Kidney glomerular epithelial cell (primary cell): ENCODE results near the gene FCHO1.

ENCODE experiments used
- DNase-seq: peaks from one replicate; lab custom pipeline; 2025; lab: John Stamatoyannopoulos, UW

Gene FCHO1

DNA sequence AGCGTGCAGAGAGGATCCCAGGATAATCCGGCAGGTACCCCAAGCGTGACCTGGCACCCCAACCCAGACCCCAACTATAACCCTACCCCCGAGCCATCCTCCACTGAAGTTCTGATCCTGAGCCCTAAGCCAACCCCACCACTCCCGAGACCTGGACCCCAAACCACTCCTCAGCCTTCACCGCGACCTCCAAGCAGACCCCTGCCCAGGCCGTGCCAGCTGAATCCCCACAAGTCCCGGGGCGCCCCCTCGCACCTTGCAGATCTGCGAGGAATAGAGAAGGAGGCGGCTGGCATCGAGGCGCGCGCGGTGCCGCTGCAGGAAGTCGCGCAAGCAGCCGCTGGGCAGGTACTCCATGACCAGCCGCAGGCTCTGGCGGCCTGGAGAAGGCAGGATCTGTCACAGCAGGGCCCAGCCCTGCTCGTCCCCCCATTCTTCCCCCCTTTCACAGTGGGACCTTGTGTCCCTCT, 80.2 kb downstream of the FCHO1 start:
- no peak for DNase-seq

DNA sequence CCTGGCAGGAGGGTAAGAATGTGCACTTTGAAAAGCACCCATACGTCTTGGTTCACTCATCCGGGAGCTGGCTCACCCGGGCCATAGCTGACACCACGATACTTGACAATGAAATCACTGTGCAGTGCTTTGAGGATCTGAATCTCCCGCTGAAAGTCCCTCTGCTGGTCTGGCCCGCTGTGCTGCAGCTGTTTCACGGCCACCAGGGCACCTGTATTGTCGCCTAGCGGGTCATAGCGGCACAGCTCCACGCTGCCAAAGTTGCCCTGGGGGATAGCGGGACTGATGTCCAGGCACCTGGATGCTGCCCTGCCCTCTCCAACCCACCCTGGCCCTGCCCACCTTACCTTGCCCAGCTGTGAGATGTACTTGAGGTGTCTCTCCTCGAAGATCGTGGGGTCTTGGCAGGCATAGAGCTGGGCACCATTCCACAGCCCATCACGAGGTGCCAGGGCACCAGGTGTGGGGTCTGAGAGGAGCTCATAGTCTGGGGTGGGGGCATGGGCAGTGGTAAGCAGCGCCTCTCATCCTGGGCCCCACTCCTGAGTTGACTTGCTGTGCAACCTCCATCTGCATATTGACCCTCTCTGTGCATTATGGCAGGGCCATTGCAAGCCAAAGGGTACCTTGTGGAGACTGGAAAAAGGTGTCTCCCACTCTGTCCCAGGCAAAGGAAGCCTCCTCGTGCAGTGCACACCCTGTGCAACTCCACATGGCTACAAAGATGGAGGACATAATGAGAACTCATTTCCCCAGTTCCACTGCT, 81.3 kb downstream of the FCHO1 start:
- DNase-seq, result no peak

DNA sequence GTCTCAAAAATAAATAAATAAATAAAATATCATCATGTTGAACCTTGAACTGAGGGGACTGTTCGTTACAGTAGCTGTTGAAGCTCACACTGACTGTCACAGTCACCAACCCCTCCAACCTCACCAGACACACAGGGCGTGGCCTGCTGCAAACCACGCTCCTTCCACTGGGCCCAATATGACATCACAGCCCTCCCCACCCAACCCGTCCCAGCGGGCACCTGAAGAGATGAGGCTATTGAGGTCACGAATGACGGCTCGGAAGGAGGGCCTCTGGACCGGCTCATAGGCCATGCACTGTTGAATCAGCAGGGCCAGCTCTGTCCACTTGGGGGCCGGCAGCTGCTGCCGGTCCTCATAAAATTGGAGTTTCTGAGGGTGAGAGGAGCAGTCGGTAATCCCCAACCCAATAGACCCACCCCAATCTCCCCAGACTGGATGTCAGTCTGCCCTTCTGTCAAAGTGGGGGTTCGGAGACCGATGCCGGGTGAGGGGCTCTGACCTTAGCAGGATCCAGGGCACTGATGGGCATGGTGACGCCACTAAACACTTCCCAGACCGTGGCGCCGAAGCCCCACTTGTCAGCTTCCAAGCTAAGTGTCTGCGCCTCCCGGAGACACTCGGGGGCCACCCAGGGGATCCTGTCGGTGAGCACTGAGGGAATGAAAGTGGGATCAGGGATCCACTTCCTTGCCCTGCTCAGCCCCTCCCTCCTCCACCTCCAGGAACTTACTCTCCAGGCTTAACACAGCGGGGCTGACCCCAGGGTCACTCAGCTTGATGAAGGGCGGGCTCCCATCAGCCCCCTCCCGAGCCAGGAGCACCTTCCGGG, 83.3 kb downstream of the FCHO1 start:
- DNase-seq, result no peak

DNA sequence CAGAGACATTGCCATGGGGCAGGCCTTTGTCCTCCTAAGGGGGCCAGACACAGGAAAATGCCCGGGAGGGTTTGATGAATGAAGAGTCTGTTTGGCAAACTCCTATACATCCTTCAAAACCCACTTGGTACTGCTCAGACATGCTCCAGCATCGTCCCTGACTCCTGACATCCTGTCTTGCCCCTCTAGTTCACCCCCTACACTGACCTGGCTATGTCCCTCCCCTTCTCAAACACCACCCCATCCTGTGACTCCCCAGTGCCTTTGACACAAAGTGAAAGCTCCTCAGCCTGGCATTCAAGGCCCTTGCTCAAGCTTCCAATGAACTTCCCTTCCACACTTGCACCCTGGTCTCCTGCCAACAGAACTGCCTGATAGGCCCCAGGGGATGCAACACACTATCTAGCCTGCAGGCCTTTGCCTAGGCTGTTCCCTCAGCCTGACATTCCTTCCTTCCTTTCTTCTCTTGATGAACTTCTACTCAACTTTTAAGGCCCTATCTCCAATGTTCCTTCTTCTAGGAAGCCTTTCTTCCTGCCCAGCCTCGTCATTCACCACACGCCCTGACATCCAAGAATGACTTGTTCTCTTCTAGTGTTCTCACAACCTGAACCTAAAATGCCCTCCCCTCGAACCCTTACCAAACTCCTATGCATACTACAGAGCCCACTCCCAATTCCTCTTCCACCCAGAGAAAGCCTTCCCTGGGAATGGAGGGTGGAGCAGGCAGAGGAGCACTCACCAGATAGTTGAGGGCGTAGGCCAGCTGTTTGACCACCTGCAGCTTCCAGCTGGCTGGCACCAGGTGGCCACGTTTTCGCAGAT, 84.1 kb downstream of the FCHO1 start:
- no peak for DNase-seq

DNA sequence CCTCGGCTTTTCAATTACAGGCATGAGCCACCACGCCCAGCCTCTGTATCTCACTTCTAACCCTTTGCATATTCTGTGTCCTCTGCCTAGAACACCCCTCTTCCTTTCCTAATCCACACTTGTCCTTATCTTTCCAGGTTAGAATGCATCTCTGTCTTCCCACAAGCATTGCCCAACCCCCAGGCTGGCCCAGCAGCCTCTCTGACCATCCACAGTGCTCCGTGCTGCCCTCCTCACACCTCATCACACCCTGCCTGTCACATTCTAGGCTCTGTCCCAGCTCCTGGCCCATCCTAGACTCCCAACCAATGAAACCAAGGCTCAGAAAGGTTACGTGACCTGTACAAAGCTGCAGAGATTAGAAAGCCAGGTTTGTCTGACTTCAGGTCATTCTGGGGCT, 85.3 kb downstream of the FCHO1 start:
- no peak for DNase-seq

DNA sequence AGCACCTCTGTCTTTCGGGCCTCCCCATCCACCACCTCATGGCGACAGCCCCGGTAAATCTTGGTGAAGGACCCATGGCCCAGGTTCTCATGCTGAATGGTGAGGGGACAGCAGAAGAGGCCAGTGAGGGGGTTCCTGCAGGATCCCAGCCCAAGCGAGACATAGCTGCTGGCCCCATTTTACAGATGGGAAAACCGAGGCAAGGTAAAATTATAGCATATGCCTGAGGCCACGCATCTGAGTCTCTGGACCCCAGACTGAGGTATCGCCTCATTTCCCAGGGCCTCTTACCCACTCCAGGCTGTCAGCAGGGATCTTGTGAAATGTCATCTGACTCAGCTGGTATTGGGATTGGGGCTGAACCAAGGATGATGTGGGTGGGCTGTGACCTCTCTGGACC, 86.7 kb downstream of the FCHO1 start:
- DNase-seq, result no peak
